ENCODE measurements around the gene SYDE2. TPM values are rescaled to one million over a fixed set of nuclear protein-coding genes. Genes with fewer than 3 reads are reported as not detected.
A peak's percentile ranks its signal among the peaks of the same experiment; 100 is the strongest.
"Not testable (repeated sequence)": the region's sequence is repeated elsewhere in the genome, so short reads cannot be mapped to it uniquely, and the experiment has no call there.

The SYDE2 gene
- total RNA-seq, 2 donors from 2014 or later = 11.0 to 14.1 TPM

- no peak for TF ChIP-seq CTCF (conservative IDR thresholded peaks at IDR 0.05)
- H3K27ac Mint-ChIP-seq = no peak overlapping the region
Observed at GRCh38 chr1:85144351-85144750, 56.5 kb downstream of the SYDE2 start.

DNA sequence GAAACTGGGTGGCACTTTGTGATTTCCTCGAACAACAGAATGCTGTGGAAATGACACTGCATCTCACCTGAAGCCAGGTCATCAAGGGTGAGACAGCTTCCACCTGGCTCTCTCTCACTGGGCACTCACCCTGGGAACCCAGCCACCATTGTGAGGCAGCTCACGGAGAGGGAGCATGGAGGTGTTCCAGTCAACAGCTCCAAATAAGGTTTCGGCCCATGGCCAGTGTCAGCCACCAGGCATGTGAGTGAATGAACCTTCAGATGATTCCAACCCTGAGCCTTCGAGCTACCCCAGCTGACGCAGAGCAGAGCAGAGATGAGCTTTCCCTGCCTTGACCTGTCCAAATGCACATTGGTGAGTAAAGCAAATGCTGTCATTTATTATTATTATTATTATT, 58.1 kb downstream of the SYDE2 start:
- TF ChIP-seq CTCF (conservative IDR thresholded peaks at IDR 0.05) = no peak
- Histone ChIP-seq H3K9me3 (ENCODE audit: control insufficient read depth, low read length) (no peaks in the 10 kb centered on the region), H3K4me1 (ENCODE audit: control insufficient read depth, insufficient read depth, low read length) (no peaks in the 10 kb centered on the region), H3K4me3 (ENCODE audit: low read length) (no peak overlapping the region), H3K27ac (ENCODE audit: low read depth, low read length) (no peak overlapping the region), H3K9ac (ENCODE audit: extremely low read depth, low read length, poor library complexity, severe bottlenecking) (no peak overlapping the region), H3K27me3 (ENCODE audit: control insufficient read depth, insufficient read depth, low read length, poor library complexity, severe bottlenecking) (no peaks in the 10 kb centered on the region), H3K36me3 (ENCODE audit: control insufficient read depth, insufficient read depth, low read length) (no peaks in the 10 kb centered on the region)
- Mint-ChIP-seq H3K36me3 (ENCODE audit: low read depth) (no peaks in the 10 kb centered on the region), H3K9me3 (no peaks in the 10 kb centered on the region), H3K4me1 (peaks cover 12% of the 10 kb centered on the region), H3K27ac (no peak overlapping the region), H3K27me3 (ENCODE audit: insufficient read depth) (no peaks in the 10 kb centered on the region), H3K4me3 (no peak overlapping the region)
- 86 to 90% methylated on average over 2 to 5 of the region's 5 CpGs for WGBS, 2 experiments (ENCODE audit: insufficient coverage in 1 of 2, insufficient read length in 1 of 2)
- no peak for DNase-seq

More at GRCh38 chr1:85144351-85144750, 56.5 kb downstream of the SYDE2 start:
- H3K4me1 Mint-ChIP-seq = peaks cover 18% of the 10 kb centered on the region
- H3K36me3 ChIP-seq (ENCODE audit: control insufficient read depth, insufficient read depth, low read length) = no peaks in the 10 kb centered on the region
- no peaks in the 10 kb centered on the region for H3K4me1 ChIP-seq (ENCODE audit: control insufficient read depth, insufficient read depth, low read length)
- no peak overlapping the region for H3K4me3 Mint-ChIP-seq
- 83% methylated on average over 1 of the region's 1 CpG for WGBS, 2 experiments (ENCODE audit: insufficient coverage in 1 of 2, insufficient read length in 1 of 2)
- H3K4me3 ChIP-seq (ENCODE audit: low read length) = no peak overlapping the region
- no peak overlapping the region for H3K9ac ChIP-seq (ENCODE audit: extremely low read depth, low read length, poor library complexity, severe bottlenecking)
- H3K27me3 Mint-ChIP-seq (ENCODE audit: insufficient read depth) = no peaks in the 10 kb centered on the region
- H3K9me3 Mint-ChIP-seq = no peaks in the 10 kb centered on the region
- no peaks in the 10 kb centered on the region for H3K9me3 ChIP-seq (ENCODE audit: control insufficient read depth, low read length)
- no peak overlapping the region for H3K27ac ChIP-seq (ENCODE audit: low read depth, low read length)
- H3K27me3 ChIP-seq (ENCODE audit: control insufficient read depth, insufficient read depth, low read length, poor library complexity, severe bottlenecking) = no peaks in the 10 kb centered on the region
- H3K36me3 Mint-ChIP-seq (ENCODE audit: low read depth) = no peaks in the 10 kb centered on the region
- DNase-seq = no peak

DNA sequence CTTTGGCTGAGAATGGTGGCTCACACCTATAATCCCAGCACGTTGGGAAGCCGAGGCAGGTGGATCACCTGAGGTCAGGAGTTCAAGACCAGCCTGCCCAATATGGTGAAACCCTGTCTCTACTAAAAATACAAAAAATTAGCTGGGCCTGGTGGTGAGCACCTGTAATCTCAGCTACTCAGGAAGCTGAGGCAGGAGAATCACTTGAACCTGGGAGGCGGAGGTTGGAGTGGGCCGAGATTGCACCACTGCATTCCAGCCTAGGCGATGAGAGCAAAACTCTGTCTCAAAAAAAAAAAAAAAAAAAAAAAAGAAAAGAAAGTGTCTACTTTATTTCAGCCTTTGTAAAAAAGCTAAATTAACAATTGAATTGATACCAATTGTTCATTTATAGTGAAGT, 62.4 kb downstream of the SYDE2 start:
- peak; percentile 36 for TF ChIP-seq CTCF (conservative IDR thresholded peaks at IDR 0.05)
- not testable (repeated sequence) for H3K27ac Mint-ChIP-seq; H3K27ac ChIP-seq (ENCODE audit: low read depth, low read length); H3K27me3 ChIP-seq (ENCODE audit: control insufficient read depth, insufficient read depth, low read length, poor library complexity, severe bottlenecking); H3K27me3 Mint-ChIP-seq (ENCODE audit: insufficient read depth); H3K9ac ChIP-seq (ENCODE audit: extremely low read depth, low read length, poor library complexity, severe bottlenecking); H3K36me3 Mint-ChIP-seq (ENCODE audit: low read depth); H3K4me3 ChIP-seq (ENCODE audit: low read length); DNase-seq; H3K4me1 ChIP-seq (ENCODE audit: control insufficient read depth, insufficient read depth, low read length); H3K9me3 ChIP-seq (ENCODE audit: control insufficient read depth, low read length); H3K4me3 Mint-ChIP-seq; H3K36me3 ChIP-seq (ENCODE audit: control insufficient read depth, insufficient read depth, low read length); H3K9me3 Mint-ChIP-seq
- WGBS, 2 experiments (ENCODE audit: insufficient coverage in 1 of 2, insufficient read length in 1 of 2) = 96 to 100% methylated on average over 2 to 5 of the region's 5 CpGs
- H3K4me1 Mint-ChIP-seq = peaks cover 13% of the 10 kb centered on the region

Measured in endodermal cell (in vitro differentiated cells).